Neural progenitor cell (in vitro differentiated cells): ENCODE measurements around the gene SLC15A4. TPM values are rescaled to one million over a fixed set of nuclear protein-coding genes. Genes with fewer than 3 reads are reported as not detected.

Experiments used
- DNase-seq: peaks from one replicate; pipeline ENCODE4 v3.0.0-alpha.2; 2016; ENCODE audit warnings: low spot score
- H2AFZ ChIP-seq: fragments of 200-600 bp; sonication (generic); replicated peaks from 2 replicates; pipeline ENCODE4 v1.6.1; 2016; ENCODE audit warnings: antibody characterized with exemption
- H3F3A ChIP-seq: fragments of 200-600 bp; sonication (generic); 2 replicates; pipeline ENCODE4 v1.6.1; 2016; ENCODE audit warnings: antibody characterized with exemption, low read depth
- H3K27ac ChIP-seq: fragments of 200-600 bp; sonication (generic); 2 replicates; pipeline ENCODE4 v1.5.1; 2016; ENCODE audit warnings: mild to moderate bottlenecking
- H3K27me3 ChIP-seq: fragments of 200-600 bp; sonication (generic); 2 replicates; pipeline ENCODE4 v1.6.1; 2016; ENCODE audit warnings: mild to moderate bottlenecking, moderate library complexity
- H3K36me3 ChIP-seq: fragments of 200-600 bp; sonication (generic); 2 replicates; pipeline ENCODE4 v1.5.1; 2016
- H3K4me1 ChIP-seq: fragments of 200-600 bp; sonication (generic); 2 replicates; pipeline ENCODE4 v1.6.1; 2016; ENCODE audit warnings: mixed run types
- H3K4me2 ChIP-seq: fragments of 200-600 bp; sonication (generic); 2 replicates; pipeline ENCODE4 v1.6.1; 2016
- H3K4me3 ChIP-seq: fragments of 200-600 bp; sonication (generic); 2 replicates; pipeline ENCODE4 v1.5.1; 2016
- H3K79me2 ChIP-seq: fragments of 200-600 bp; sonication (generic); 2 replicates; pipeline ENCODE4 v1.6.1; 2016; ENCODE audit warnings: low read depth
- H3K9ac ChIP-seq: fragments of 200-600 bp; sonication (generic); 2 replicates; pipeline ENCODE4 v1.6.1; 2016
- H3K9me3 ChIP-seq: fragments of 200-600 bp; sonication (generic); 2 replicates; pipeline ENCODE4 v1.5.1; 2016; ENCODE audit warnings: low read depth
- H4K20me1 ChIP-seq: fragments of 200-600 bp; sonication (generic); 2 replicates; pipeline ENCODE4 v1.6.1; 2016; ENCODE audit warnings: low read depth
- H3K27ac Mint-ChIP-seq: 3 replicates; pipeline ENCODE4 v1.8.0; 2021; ENCODE audit warnings: mixed read lengths
- H3K27me3 Mint-ChIP-seq: 2 replicates; pipeline ENCODE4 v1.8.0; 2022; ENCODE audit warnings: low read depth, mild to moderate bottlenecking, inconsistent platforms, moderate library complexity, mixed read lengths; ENCODE audit not compliant: insufficient read depth
- H3K36me3 Mint-ChIP-seq: 3 replicates; pipeline ENCODE4 v1.8.0; 2021; ENCODE audit warnings: mixed read lengths
- H3K4me1 Mint-ChIP-seq: 3 replicates; pipeline ENCODE4 v1.8.0; 2021; ENCODE audit warnings: mixed read lengths
- H3K4me3 Mint-ChIP-seq: 3 replicates; pipeline ENCODE4 v1.8.0; 2021; ENCODE audit warnings: mild to moderate bottlenecking, moderate library complexity, mixed read lengths
- H3K9me3 Mint-ChIP-seq: 3 replicates; pipeline ENCODE4 v1.8.0; 2020; ENCODE audit warnings: mixed read lengths
- CTCF ChIP-seq: fragments of 200-600 bp; sonication (generic); IDR thresholded peaks from 2 replicates; pipeline ENCODE4 v1.5.1; 2017; ENCODE audit warnings: antibody characterized with exemption, mild to moderate bottlenecking
- EZH2 ChIP-seq: fragments of 200-600 bp; sonication (generic); IDR thresholded peaks from 2 replicates; pipeline ENCODE4 v1.6.1; 2017; ENCODE audit warnings: antibody characterized with exemption, mild to moderate bottlenecking, moderate library complexity
- EZH2phosphoT487 ChIP-seq: fragments of 200-600 bp; sonication (generic); IDR thresholded peaks from 2 replicates; pipeline ENCODE4 v1.6.1; 2017; ENCODE audit warnings: antibody characterized with exemption
- total RNA-seq: library from RNA; depleted of rRNA; stranded (reverse); fragments of >200 nt; gene quantifications from 2 replicates; pipeline ENCODE4 v1.2.3, GENCODE V29; 2015; ENCODE audit warnings: low replicate concordance

Gene SLC15A4
- total RNA-seq, 1 donor from 2014 or later, result 42.3 TPM

GRCh38 chr12:128820253-128820652, 3.5 kb downstream of the SLC15A4 start:
- H3K9ac ChIP-seq, result no peak overlapping the region

GRCh38 chr12:128819293-128820144, 4.2 kb downstream of the SLC15A4 start:
- Mint-ChIP-seq H3K27ac (peak overlapping the region; percentile 25), H3K27me3 (peaks cover 2% of the 10 kb centered on the region), H3K9me3 (no peaks in the 10 kb centered on the region), H3K4me1 (peaks cover 38% of the 10 kb centered on the region), H3K36me3 (peaks cover 24% of the 10 kb centered on the region), H3K4me3 (no peak overlapping the region)
- TF ChIP-seq EZH2 (no peak), CTCF (no peak), EZH2phosphoT487 (no peak)
- H3K27me3 ChIP-seq, result no peaks in the 10 kb centered on the region
- no peak overlapping the region for H3K9ac ChIP-seq
- no peak overlapping the region for H2AFZ ChIP-seq
- H3K4me2 ChIP-seq, result peak overlapping the region; percentile 66
- H3K79me2 ChIP-seq, result peaks cover 90% of the 10 kb centered on the region
- H3F3A ChIP-seq, result peaks cover 20% of the 10 kb centered on the region
- H3K27ac ChIP-seq, result peak overlapping the region; percentile 45
- H3K4me1 ChIP-seq, result peaks cover 43% of the 10 kb centered on the region
- peak; percentile 67 for DNase-seq
- no peaks in the 10 kb centered on the region for H3K9me3 ChIP-seq
- H3K36me3 ChIP-seq, result no peaks in the 10 kb centered on the region
- H4K20me1 ChIP-seq, result peaks cover 83% of the 10 kb centered on the region
- peak overlapping the region; percentile 13 for H3K4me3 ChIP-seq

More at GRCh38 chr12:128820253-128820652, 3.5 kb downstream of the SLC15A4 start:
- Histone ChIP-seq H3K27me3 (no peaks in the 10 kb centered on the region), H3K4me3 (no peak overlapping the region), H3K9me3 (no peaks in the 10 kb centered on the region), H4K20me1 (peaks cover 77% of the 10 kb centered on the region), H3K4me2 (peak overlapping the region; percentile 66), H3F3A (peaks cover 23% of the 10 kb centered on the region), H3K36me3 (no peaks in the 10 kb centered on the region), H3K27ac (peak overlapping the region; percentile 45), H3K79me2 (peaks cover 83% of the 10 kb centered on the region), H3K4me1 (peaks cover 49% of the 10 kb centered on the region), H2AFZ (no peak overlapping the region)
- Mint-ChIP-seq H3K9me3 (no peaks in the 10 kb centered on the region), H3K36me3 (peaks cover 18% of the 10 kb centered on the region), H3K4me1 (peaks cover 44% of the 10 kb centered on the region), H3K27me3 (no peaks in the 10 kb centered on the region), H3K4me3 (no peak overlapping the region), H3K27ac (no peak overlapping the region)
- DNase-seq, result no peak
- TF ChIP-seq CTCF (no peak), EZH2 (no peak)

- peak overlapping the region; percentile 74 for H3K27ac Mint-ChIP-seq
- Histone ChIP-seq H3K27me3 (no peaks in the 10 kb centered on the region), H3K9ac (no peak overlapping the region), H3K4me3 (no peak overlapping the region), H3K36me3 (no peaks in the 10 kb centered on the region), H3K27ac (no peak overlapping the region), H3F3A (peaks cover 14% of the 10 kb centered on the region), H4K20me1 (peaks cover 85% of the 10 kb centered on the region), H2AFZ (no peak overlapping the region), H3K9me3 (no peaks in the 10 kb centered on the region), H3K4me1 (peaks cover 42% of the 10 kb centered on the region), H3K4me2 (peak overlapping the region; percentile 2), H3K79me2 (peaks cover 100% of the 10 kb centered on the region)
- TF ChIP-seq EZH2, result no peak
- TF ChIP-seq CTCF, result no peak
- TF ChIP-seq EZH2phosphoT487, result no peak
- no peaks in the 10 kb centered on the region for H3K9me3 Mint-ChIP-seq
- H3K4me3 Mint-ChIP-seq, result no peak overlapping the region
- H3K36me3 Mint-ChIP-seq, result peaks cover 35% of the 10 kb centered on the region
- H3K4me1 Mint-ChIP-seq, result peaks cover 38% of the 10 kb centered on the region
- H3K27me3 Mint-ChIP-seq, result peaks cover 2% of the 10 kb centered on the region
- no peak for DNase-seq
These were observed 5.4 kb downstream of the SLC15A4 start for GRCh38 chr12:128818065-128819022.
